ENCODE data around the gene FAM25G.
"Not testable (repeated sequence)": the region's sequence is repeated elsewhere in the genome, so short reads cannot be mapped to it uniquely, and the experiment has no call there.

Gene FAM25G

DNA sequence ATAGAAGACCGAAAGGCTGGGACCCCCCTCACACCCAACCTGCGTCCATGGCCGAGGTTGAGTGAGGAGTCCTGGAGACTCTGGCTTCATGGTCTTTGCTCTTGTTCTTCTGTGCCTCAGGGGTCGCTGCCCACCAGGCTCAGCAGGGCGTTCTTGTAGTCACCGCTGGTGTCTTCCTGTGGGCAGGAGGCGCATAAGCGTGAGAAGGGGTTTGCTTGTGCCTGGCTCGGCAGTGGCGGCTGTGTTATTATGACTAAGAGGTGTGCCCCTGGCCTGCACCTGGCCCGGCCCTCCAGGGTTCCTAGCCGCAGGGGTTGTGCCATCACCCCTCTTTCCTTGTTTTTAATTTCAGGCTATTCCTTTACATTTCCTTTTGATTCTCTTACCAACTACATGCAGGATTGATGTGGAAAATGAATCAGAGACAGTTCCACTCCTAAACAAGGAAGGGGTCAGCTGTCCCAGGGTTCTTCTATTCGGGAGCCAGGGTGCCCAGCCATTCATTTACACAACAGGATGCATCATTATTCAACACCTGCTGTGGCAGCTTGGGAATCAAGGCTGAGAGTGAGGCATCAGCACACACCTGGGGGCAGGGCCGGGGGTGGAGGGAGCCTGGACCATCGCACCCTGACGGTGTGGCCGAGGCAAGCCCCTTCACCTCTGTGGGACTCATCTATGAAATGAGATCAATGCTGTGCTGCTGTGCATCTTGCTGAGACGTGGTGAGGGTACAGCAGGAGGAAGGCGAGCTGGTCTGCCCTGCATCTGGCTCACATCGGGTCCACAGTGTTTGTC lies 22.6 kb downstream of the FAM25G start:
- H3K9me3 ChIP-seq (ENCODE audit: control insufficient read depth, insufficient read depth, low read depth, low read length); H3K27ac ChIP-seq (ENCODE audit: extremely low read depth, low read depth, low read length); CTCF ChIA-PET; H3K4me1 ChIP-seq (ENCODE audit: control insufficient read depth, insufficient read depth, low read length); H3K36me3 ChIP-seq (ENCODE audit: control insufficient read depth in 2 of 2, insufficient read depth in 1 of 2, low read length in 2 of 2); POLR2A ChIA-PET; H3K4me3 ChIP-seq (ENCODE audit: low read depth, low read length): not testable (repeated sequence)
- peak; percentile 44 for TF ChIP-seq ZIC2 (tag by site-specific recombination; IDR thresholded peaks at IDR 0.05)

DNA sequence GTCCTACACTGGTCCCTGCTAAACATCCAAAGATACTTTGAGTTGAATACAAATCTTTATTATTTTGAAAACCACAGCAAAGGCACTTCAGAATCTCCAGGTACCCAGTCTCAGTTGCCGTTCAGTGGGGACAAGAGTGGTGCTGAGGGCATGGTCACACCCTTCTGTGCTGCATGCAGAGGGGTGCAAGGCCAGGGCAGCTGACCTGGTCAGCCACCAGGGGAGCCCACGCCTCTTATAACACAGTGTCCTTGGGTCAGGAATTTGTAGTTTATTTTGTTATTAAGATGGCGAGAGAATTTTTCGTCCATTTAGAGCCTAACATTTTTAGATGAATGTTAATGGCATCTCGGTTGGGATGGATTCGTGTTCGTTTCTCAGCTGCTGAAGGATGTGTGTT lies 23.5 kb downstream of the FAM25G start:
- CTCF ChIA-PET; H3K27ac ChIP-seq (ENCODE audit: extremely low read depth, low read depth, low read length); H3K4me3 ChIP-seq (ENCODE audit: low read depth, low read length); H3K9me3 ChIP-seq (ENCODE audit: control insufficient read depth, insufficient read depth, low read depth, low read length); H3K36me3 ChIP-seq (ENCODE audit: control insufficient read depth in 2 of 2, insufficient read depth in 1 of 2, low read length in 2 of 2); POLR2A ChIA-PET; H3K4me1 ChIP-seq (ENCODE audit: control insufficient read depth, insufficient read depth, low read length): not testable (repeated sequence)

DNA sequence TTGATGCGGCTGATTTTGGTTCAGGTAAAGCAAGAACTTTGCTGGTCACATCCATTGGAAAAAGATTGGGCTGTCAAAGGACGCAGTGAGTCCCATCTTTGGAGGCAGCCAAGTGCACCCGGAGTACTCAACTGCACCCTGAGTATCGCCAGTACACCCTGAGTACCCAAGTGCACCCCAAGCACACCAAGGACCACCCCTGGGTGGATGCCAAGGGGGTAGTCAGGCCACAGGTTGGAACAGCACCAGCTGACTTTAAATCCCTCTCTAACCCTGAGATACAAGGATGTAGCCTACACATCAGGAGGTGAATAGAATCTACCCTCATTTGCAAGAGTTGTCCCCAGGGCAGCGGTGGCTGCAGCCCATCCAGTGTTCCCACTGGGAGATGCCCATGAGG lies 24.0 kb downstream of the FAM25G start:
- CTCF ChIA-PET; H3K4me1 ChIP-seq (ENCODE audit: control insufficient read depth, insufficient read depth, low read length); POLR2A ChIA-PET: not testable (repeated sequence)

DNA sequence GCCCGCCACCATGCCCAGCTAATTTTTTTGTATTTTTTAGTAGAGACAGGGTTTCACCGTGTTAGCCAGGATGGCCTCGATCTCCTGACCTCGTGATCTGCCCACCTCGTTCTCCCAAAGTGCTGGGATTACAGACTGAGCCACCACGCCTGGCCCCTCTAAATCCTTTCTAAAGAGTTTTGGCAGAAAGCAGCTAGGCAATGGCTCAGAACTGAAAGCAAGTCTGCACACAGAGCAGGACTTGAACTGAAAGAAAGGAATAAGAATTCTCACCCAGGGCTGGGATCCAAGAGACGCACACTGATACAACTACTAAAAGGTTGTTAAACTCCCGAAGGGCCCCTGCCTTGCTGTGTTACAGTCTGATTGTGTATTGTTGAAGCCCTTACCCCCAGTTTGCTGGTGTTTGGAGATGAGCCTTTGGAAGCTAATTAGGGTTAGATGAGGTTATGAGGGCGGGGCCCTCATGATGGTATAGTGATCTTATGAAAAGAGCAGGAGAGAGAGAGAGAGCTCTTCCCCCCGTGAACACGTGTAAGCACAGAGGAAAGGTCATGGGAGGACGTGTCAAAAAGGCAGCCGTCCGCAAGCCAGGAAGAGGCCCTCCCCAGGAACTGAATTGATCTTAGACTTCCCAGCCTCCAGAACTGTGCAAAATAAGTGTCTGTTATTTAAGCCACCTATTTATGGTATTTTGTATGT lies 26.1 kb downstream of the FAM25G start:
- CTCF ChIA-PET, POLR2A ChIA-PET: not testable (repeated sequence)

More for the DNA sequence above, 24.0 kb downstream of the FAM25G start:
- H3K27ac ChIP-seq (ENCODE audit: extremely low read depth, low read depth, low read length); H3K4me3 ChIP-seq (ENCODE audit: low read depth, low read length); H3K9me3 ChIP-seq (ENCODE audit: control insufficient read depth, insufficient read depth, low read depth, low read length); H3K36me3 ChIP-seq (ENCODE audit: control insufficient read depth in 2 of 2, insufficient read depth in 1 of 2, low read length in 2 of 2): not testable (repeated sequence)

DNA sequence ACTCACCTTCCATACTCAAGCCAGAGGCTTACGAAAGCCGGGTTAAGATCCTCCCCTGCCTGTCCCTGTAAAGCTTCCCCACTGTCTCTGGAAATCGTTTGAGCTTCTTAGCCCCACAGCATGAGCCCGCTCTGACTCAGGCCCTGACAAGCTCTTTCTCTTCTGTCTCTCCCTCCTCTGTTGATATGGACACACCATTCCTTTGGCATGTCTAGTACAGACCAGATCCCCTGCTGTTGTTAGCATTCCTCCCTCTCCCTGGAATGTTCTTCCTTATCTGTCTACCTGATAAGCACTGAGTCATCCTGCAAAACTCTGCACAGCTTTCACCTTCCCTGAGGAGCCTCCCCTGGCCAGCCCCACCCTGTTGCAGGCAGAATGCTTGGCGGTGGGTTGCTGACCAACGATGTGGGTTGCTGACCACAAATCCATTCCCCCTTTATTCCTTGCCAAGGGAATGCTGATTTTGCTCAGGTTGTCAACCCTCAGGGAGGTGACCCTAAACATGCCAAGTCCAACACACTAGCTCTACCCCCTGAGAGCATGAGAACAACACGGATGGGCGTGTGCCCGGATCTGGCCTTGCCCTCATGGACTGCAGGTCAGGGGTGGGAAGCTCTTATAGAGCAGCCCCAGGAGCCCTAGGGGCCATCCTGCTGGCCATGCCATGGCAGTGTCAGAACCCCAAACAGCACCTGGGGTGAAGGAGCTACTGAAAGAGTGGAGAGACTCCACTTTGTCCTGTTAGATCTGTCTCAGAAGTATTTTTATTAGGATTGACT lies 28.7 kb downstream of the FAM25G start:
- CTCF ChIA-PET; H3K27ac ChIP-seq (ENCODE audit: extremely low read depth, low read depth, low read length); H3K36me3 ChIP-seq (ENCODE audit: control insufficient read depth in 2 of 2, insufficient read depth in 1 of 2, low read length in 2 of 2); H3K4me1 ChIP-seq (ENCODE audit: control insufficient read depth, insufficient read depth, low read length); H3K9me3 ChIP-seq (ENCODE audit: control insufficient read depth, insufficient read depth, low read depth, low read length); H3K4me3 ChIP-seq (ENCODE audit: low read depth, low read length); POLR2A ChIA-PET: not testable (repeated sequence)

More for the DNA sequence above, 26.1 kb downstream of the FAM25G start:
- not testable (repeated sequence) for H3K4me3 ChIP-seq (ENCODE audit: low read depth, low read length); H3K27ac ChIP-seq (ENCODE audit: extremely low read depth, low read depth, low read length); H3K36me3 ChIP-seq (ENCODE audit: control insufficient read depth in 2 of 2, insufficient read depth in 1 of 2, low read length in 2 of 2); H3K9me3 ChIP-seq (ENCODE audit: control insufficient read depth, insufficient read depth, low read depth, low read length); H3K4me1 ChIP-seq (ENCODE audit: control insufficient read depth, insufficient read depth, low read length)

DNA sequence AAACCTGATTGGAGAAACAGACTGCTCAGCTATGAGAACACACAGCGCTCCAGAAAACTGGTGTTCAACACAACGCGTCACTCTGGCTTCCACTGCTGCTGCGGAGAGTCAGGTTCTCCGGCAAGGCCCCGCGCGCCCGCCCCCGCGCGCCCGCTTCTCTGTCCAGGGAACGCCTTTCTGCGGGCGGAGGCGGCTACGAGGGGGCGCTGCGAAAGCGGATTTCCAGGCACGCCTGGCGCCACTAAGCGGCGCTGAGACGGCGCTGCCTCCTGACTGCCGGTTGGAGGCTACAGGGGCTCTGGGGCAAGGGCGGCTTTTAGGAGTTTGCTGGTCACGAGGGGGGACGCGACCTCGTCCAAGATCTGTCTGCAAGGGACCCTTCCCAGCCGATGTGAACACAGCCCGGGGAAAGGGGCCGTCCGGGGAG lies 30.2 kb downstream of the FAM25G start:
- TF ChIP-seq, protein P1, sequence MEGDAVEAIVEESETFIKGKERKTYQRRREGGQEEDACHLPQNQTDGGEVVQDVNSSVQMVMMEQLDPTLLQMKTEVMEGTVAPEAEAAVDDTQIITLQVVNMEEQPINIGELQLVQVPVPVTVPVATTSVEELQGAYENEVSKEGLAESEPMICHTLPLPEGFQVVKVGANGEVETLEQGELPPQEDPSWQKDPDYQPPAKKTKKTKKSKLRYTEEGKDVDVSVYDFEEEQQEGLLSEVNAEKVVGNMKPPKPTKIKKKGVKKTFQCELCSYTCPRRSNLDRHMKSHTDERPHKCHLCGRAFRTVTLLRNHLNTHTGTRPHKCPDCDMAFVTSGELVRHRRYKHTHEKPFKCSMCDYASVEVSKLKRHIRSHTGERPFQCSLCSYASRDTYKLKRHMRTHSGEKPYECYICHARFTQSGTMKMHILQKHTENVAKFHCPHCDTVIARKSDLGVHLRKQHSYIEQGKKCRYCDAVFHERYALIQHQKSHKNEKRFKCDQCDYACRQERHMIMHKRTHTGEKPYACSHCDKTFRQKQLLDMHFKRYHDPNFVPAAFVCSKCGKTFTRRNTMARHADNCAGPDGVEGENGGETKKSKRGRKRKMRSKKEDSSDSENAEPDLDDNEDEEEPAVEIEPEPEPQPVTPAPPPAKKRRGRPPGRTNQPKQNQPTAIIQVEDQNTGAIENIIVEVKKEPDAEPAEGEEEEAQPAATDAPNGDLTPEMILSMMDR (tag by site-specific recombination; IDR thresholded peaks at IDR 0.05), result peak; percentile 26; the same call in 1 of the 2 replicates
- TF ChIP-seq, protein P2, sequence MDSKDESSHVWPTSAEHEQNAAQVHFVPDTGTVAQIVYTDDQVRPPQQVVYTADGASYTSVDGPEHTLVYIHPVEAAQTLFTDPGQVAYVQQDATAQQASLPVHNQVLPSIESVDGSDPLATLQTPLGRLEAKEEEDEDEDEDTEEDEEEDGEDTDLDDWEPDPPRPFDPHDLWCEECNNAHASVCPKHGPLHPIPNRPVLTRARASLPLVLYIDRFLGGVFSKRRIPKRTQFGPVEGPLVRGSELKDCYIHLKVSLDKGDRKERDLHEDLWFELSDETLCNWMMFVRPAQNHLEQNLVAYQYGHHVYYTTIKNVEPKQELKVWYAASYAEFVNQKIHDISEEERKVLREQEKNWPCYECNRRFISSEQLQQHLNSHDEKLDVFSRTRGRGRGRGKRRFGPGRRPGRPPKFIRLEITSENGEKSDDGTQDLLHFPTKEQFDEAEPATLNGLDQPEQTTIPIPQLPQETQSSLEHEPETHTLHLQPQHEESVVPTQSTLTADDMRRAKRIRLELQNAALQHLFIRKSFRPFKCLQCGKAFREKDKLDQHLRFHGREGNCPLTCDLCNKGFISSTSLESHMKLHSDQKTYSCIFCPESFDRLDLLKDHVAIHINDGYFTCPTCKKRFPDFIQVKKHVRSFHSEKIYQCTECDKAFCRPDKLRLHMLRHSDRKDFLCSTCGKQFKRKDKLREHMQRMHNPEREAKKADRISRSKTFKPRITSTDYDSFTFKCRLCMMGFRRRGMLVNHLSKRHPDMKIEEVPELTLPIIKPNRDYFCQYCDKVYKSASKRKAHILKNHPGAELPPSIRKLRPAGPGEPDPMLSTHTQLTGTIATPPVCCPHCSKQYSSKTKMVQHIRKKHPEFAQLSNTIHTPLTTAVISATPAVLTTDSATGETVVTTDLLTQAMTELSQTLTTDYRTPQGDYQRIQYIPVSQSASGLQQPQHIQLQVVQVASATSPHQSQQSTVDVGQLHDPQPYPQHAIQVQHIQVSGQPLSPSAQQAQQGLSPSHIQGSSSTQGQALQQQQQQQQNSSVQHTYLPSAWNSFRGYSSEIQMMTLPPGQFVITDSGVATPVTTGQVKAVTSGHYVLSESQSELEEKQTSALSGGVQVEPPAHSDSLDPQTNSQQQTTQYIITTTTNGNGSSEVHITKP (tag by site-specific recombination; IDR thresholded peaks at IDR 0.05), result peak; percentile 40
- TF ChIP-seq ZNF2 (tag by site-specific recombination; IDR thresholded peaks at IDR 0.05) (0 out of 2 replicates have a peak, but pooled peaks have one; percentile 32), ZNF600 (tag by site-specific recombination; IDR thresholded peaks at IDR 0.05) (peak; percentile 63; the same call in 1 of the 2 replicates), SP2 (tag by site-specific recombination; IDR thresholded peaks at IDR 0.05) (peak; percentile 49), ZBTB8A (tag by site-specific recombination; IDR thresholded peaks at IDR 0.05) (peak; percentile 96), ZFHX2 (tag by site-specific recombination; conservative IDR thresholded peaks at IDR 0.05) (0 out of 2 replicates have a peak, but pooled peaks have one; percentile 37), ZNF335 (tag by site-specific recombination; conservative IDR thresholded peaks at IDR 0.05) (peak; percentile 41; the same call in 1 of the 2 replicates)
- TF ChIP-seq, protein P3, sequence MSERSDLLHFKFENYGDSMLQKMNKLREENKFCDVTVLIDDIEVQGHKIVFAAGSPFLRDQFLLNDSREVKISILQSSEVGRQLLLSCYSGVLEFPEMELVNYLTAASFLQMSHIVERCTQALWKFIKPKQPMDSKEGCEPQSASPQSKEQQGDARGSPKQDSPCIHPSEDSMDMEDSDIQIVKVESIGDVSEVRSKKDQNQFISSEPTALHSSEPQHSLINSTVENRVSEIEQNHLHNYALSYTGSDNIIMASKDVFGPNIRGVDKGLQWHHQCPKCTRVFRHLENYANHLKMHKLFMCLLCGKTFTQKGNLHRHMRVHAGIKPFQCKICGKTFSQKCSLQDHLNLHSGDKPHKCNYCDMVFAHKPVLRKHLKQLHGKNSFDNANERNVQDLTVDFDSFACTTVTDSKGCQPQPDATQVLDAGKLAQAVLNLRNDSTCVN (tag by site-specific recombination; optimal IDR thresholded peaks at IDR 0.05), result peak; percentile 62
- POLR2A ChIA-PET; CTCF ChIA-PET; H3K4me1 ChIP-seq (ENCODE audit: control insufficient read depth, insufficient read depth, low read length); H3K9me3 ChIP-seq (ENCODE audit: control insufficient read depth, insufficient read depth, low read depth, low read length); H3K36me3 ChIP-seq (ENCODE audit: control insufficient read depth in 2 of 2, insufficient read depth in 1 of 2, low read length in 2 of 2); H3K27ac ChIP-seq (ENCODE audit: extremely low read depth, low read depth, low read length): not testable (repeated sequence)
- H3K4me3 ChIP-seq (ENCODE audit: low read depth, low read length), result peak overlapping the region; percentile 7
